ENCODE data around the gene SMIM28.
"Not testable (repeated sequence)": the region's sequence is repeated elsewhere in the genome, so short reads cannot be mapped to it uniquely, and the experiment has no call there.

SMIM28 gene

DNA sequence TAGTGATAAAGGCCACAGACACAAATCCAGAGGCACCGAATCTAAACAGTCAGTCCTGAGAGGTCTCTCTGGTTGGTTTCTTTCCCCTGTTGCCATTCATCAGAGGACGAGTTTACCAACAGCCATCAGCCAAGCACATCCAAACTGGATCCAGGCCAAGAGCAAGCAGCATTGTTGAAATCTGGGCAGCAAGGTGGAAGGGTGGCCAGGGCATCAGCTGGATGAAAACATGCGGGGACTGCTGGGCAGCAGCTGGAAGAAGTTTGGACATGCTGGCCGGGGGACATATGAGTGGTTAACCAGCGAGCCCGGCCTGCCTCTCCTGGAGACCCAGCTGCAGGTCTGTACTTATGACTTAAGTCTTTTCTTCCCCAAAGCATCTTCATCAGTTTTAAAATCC lies at the start of gene SMIM28:
Gene SMIM28 (plus strand): TSS at position 62 of the 400 bp plus-strand sequence. CDS start 168 bp downstream, at position 230.
- DNase-seq (ENCODE audit: low read depth, low spot score): no peak

DNA sequence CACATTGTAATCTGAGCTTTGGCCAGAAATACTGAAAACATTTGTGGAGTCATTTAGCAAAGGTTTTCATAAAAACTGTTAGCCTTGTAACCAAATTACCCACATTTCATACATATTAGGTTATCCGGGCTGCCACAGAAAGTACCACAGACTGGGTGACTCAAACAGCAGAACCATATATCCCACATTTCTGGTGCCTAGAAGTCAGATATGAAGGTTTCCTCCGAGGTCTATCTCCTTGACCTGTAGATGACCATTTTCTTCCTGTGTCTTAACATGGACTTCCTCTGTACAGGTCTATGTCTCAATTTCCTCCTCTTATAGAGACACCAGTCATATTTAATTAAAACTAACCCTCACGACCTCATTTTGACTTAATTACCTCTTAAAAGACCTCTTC lies 49.5 kb upstream of the SMIM28 start:
- DNase-seq (ENCODE audit: low read depth, low spot score): no peak

DNA sequence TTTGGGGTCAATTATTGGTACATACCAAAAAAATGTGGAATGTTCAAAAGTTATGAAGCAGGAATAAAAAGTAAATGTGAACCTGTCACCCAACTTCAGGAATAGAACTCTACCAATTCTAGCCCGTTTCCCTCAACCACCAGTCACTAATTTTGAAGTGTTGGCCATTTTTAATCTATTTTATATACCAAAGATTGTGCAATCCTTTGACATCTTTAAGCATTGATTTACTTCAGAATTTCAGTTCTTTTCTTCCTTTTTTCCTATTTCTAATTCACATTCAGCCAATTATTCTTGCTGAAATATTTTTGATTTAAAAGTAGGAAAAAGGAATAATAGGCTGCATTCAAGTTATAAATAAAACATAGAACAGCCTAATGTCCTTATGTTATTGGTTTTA lies 46.9 kb upstream of the SMIM28 start:
- DNase-seq (ENCODE audit: low read depth, low spot score): no peak

DNA sequence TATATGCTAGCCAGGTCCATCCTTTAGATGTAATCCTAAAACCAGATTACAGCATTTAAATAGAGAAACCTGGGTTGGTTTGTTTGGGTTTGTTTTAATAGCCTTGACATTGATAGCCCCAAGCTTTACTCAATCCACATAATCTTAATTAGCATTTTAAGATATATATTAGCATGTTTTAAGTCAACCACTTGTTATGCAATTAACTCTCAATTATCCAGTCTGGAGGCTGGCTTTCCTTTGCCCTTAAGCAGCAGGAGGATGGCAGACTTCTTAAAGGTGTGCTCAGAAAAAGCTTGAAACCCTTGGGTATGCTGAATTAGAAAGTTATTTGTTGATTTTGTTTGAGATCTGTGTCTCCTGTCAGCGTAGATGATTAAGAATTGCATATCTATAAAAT lies 46.3 kb upstream of the SMIM28 start:
- no peak for DNase-seq (ENCODE audit: low read depth, low spot score)

DNA sequence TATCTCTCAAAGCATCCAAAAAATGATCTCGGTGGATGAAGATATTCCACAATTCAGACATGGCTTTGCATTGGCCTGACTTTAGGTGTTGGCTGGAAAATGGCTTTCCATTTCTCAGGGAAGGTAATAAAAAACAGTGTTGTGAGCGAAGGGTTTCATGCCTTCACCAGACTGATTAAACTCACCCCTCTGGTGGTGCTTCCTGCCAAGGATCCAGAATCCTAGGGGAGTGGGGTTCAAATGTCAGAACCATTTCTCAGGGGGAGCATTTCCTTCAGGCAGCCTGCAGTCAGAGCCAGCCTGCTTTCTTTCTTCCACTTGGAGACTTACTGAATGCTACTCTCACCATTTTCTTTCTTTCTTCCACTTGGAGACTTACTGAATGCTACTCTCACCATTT lies 45.7 kb upstream of the SMIM28 start:
- DNase-seq (ENCODE audit: low read depth, low spot score): no peak

DNA sequence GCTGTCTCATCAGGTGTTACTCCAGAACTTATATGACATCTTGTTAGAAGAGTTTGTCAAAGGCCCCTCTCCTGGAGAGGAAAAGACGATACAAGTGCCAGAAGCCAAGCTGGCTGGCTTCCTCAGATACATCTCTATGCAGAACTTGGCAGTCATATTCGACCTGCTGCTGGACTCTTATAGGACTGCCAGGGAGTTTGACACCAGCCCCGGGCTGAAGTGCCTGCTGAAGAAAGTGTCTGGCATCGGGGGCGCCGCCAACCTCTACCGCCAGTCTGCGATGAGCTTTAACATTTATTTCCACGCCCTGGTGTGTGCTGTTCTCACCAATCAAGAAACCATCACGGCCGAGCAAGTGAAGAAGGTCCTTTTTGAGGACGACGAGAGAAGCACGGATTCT lies 43.7 kb upstream of the SMIM28 start:
- no peak for DNase-seq (ENCODE audit: low read depth, low spot score)

DNA sequence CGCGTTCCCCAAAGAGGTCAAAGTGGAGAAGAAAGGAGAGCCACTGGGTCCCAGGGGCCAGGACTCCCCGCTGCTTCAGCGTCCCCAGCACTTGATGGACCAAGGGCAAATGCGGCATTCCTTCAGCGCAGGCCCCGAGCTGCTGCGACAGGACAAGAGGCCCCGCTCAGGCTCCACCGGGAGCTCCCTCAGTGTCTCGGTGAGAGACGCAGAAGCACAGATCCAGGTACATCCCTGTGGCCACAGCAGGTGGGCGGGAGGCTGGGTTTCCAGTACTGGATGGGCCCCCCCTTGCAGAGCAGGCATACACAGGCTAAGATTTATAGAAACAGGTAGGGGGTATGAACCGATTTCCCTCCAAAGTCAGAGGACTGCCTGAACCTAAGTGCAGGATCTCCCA lies 42.7 kb upstream of the SMIM28 start:
- DNase-seq (ENCODE audit: low read depth, low spot score): no peak

DNA sequence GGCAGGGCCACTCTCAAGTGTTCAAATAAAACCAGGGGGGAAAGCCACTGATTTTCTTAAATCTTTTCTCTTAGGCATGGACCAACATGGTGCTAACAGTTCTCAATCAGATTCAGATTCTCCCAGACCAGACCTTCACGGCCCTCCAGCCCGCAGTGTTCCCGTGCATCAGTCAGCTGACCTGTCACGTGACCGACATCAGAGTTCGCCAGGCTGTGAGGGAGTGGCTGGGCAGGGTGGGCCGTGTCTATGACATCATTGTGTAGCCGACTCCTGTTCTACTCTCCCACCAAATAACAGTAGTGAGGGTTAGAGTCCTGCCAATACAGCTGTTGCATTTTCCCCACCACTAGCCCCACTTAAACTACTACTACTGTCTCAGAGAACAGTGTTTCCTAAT lies 41.5 kb upstream of the SMIM28 start:
- no peak for DNase-seq (ENCODE audit: low read depth, low spot score)

DNA sequence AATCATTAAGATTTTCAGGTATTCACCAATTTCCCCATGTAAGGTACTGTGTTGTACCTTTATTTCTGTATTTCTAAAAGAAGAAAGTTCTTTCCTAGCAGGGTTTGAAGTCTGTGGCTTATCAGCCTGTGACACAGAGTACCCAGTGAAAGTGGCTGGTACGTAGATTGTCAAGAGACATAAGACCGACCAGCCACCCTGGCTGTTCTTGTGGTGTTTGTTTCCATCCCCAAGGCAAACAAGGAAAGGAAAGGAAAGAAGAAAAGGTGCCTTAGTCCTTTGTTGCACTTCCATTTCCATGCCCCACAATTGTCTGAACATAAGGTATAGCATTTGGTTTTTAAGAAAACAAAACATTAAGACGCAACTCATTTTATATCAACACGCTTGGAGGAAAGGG lies 40.6 kb upstream of the SMIM28 start:
- DNase-seq (ENCODE audit: low read depth, low spot score): no peak

DNA sequence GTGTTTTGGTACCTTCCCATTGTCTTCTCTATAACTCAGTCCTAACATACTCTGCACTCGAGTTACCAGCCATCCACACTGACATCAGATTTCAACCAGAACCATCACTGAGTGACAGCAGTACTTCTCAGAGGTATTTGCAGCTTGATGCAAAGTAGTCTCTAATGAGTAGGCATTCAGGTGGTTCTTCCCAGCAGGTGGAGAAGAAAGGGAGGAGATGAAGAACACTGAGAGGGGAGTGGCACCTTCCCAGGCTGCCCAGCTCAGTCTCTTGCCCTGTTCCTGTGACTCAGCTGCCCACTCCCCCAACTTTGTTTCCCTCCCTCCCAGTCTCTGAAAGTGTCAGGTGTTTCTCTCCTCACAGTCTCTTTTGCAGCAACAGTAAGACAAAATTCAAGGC lies 38.7 kb upstream of the SMIM28 start:
- DNase-seq (ENCODE audit: low read depth, low spot score): no peak

DNA sequence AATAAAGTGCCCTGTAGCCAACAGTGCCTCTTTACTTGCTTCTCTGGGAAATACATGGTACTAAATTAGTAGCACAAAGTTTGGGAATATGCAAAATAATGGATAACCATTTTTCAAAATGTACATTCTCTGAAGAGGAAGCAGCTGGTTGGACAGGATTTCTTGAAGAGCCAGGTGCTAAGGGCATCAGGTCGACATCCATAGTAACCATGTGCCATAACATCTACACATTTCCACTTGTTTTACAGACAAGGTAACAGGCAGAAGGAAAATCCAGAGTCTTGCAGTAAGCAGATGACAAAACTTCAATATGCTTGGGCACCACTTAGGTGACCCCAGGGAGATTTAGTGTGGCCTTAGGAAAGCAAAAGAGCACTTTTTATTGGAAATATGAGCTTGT lies 36.5 kb upstream of the SMIM28 start:
- no peak for DNase-seq (ENCODE audit: low read depth, low spot score)

DNA sequence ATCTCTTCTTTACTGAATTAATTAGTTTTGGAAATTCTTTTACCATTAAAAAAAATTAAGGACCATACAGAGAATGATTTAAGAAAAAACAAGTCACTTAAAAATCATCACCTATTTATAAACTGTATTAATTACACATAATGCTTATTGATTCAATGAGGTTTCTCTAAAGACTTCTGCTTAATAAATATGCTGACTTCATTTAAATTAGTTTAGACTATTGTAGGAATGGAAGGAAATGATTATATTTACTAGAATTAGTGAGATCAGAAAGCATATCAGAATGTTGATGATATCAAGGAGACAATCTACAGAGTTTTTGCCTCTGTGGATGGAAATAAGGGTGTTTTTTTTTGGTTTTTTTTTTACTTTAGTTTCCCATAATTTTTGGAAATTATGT lies 34.6 kb upstream of the SMIM28 start:
- DNase-seq (ENCODE audit: low read depth, low spot score): no peak

DNA sequence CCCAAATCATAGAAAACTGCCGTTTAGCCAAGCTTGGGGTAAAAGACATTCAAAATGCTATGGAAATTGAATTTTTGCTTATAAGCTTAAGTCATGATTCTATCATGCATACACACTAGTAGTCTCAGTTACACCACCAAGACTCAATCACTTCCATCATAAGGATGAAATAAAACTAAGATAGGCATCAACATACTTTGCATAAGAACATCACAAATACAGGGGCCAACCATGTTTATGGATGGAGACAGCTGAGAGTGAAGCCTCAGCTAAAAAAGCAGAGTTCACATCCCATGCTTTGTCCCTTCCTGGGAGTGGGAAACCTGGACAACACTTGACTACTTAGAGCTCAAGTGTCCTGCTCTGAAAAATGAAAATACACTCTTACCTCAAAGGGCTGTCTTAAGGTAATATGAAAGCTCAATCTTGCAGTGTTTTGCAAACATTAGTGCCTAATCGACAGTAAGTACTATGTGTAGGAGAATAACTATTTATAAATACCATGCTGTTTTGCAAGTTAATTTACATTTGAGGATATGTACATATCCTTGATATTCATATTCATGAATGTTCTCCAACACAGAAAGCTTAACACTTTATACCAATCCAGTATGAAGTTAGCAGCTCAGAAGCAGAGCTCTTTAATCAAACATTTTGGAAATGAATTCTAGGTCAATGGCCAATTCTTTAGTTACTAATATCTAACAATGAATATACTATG lies 32.0 kb upstream of the SMIM28 start:
- DNase-seq (ENCODE audit: low read depth, low spot score): no peak

DNA sequence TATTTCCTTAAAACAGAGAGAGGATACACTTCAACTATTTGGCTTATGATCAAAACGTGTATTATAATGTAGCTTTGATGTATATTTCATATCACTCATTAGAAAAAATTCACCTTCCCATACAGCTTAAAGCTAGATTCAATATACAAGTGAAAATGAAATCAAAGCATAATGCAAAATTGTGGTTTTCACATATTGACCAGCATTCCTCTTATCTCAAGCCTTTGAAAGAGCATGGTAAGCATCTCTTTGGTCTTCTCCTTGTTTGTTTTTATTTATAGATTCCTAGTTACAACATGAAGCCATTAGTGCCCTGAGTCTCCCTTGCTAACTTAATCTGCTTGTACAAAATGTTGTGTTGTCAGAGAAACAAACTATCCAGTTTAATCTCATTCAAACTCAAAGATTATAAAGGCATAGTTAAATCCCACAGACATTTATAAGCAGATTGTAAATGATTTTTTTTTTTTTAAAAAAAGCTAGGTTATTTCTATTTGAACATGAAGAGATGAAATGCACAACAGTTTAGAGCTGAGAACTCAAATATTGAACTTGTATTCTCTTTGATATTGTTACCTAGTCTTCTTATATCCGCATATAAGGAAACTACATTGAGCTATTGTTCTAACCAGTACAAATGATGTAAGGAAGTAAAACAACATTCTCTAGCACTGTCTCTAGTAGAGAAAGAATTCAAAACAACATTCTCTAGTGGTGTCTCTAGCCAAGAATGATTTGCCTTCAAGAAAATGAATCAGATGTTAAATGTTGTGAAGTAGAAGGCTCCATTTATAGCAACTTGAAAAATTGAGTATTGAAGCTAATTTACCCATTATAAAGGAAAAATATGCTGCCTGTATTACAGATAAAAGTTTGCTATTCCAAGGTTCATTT lies 31.2 kb upstream of the SMIM28 start:
- no peak for DNase-seq (ENCODE audit: low read depth, low spot score)

DNA sequence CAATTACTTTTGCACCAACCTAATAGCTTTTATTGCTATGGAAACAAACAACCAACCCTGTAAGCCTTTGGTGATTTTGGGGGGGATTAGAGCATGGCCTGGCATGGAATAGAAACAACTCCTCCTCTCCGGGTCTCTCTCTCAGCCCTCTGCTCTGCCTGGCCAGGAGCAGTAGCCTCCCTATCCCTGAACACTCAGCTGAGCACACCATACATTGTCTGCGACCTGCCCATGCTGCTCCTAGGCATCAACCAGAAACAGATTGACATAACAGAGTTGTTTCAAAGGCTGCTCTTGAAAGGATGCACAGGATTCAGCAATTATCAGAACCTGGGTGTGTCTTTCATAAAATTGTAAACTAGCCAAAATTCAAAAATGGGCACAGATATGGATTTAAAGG lies 29.8 kb upstream of the SMIM28 start:
- no peak for DNase-seq (ENCODE audit: low read depth, low spot score)

DNA sequence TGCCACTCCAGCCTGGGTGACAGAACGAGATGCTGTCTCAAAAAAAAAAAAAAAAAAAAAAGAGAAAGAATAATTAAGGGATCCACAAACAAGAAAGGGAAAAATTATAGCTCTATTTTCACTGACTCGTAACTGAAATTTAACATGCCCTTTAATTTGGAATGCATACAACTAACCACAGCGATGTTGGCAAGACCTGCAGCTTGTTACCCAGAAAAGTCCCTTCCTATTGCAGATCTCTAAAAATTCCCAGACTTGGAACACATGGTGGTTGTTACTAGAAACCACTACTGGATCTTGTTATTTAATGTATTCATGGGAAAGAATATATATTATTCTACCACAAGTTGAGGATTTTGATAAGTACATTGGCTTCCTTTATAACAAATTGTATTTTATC lies 27.8 kb upstream of the SMIM28 start:
- no peak for DNase-seq (ENCODE audit: low read depth, low spot score)

DNA sequence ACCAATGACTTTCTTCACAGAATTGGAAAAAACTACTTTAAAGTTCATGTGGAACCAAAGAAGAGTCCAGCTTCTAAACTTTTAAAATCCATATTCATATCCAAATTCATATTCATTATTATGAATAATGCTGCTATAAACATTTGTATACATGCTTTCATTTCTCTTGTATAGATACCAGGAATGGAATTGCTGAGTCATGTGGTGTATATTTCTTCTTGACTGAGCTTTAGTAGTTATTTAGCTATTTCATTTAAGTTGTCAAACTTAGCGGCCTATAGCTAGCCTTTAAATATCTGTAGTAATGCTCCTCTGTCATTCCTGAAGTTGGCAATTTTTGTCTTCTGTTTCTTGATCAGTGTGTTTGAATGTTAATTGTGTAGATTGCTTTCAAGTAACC lies 19.8 kb upstream of the SMIM28 start:
- DNase-seq (ENCODE audit: low read depth, low spot score): no peak

DNA sequence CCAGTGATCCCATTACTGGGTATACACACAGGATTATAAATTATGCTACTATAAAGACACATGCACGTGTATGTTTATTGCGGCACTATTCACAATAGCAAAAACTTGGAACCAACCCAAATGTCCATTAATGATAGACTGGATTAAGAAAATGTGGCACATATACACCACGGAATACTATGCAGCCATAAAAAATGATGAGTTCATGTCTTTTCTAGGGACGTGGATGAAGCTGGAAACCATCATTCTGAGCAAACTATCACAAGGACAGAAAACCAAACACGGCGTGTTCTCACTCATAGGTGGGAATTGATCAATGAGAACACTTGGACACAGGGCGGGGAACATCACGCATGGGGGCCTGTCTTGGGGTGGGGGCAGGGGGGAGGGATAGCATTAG lies 9.0 kb upstream of the SMIM28 start:
- not testable (repeated sequence) for DNase-seq (ENCODE audit: low read depth, low spot score)

DNA sequence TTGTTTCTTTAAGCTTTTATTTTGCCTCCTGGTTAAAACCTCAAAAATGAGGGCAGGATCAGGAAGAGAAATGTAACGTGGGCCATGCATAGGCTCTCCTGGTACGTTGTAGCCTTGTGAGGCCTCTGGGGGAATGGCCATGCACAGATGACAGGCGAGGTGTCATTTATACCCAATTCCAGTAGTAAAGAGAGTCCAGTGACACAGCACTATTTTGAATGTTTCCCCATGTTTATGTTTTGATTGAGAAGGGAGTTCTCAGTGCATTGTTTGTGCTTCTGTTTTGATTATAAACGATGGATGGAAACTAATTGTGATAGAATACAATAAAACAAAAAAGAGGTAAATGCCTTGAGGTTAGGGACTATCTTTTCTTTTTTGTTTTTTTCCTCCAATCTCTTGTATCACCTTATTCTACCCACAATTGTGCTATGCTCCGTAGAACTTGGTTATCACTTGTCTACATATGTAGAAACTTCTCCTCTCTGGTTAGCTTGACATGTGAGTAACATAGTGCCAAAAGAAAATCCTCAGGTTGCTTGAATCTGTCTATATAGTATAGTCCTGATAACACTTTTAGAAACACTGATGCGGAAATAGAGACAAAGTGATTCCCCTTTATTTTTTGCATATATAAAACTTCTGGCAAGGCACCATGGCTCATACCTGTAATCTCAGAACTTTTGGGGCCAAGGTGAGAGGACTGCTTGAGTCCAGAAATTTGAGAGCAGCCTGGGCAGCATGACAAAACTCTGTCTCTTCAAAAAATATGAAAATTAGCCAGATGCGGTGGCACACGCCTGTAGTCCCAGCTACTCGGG lies 6.9 kb upstream of the SMIM28 start:
- no peak for DNase-seq (ENCODE audit: low read depth, low spot score)

DNA sequence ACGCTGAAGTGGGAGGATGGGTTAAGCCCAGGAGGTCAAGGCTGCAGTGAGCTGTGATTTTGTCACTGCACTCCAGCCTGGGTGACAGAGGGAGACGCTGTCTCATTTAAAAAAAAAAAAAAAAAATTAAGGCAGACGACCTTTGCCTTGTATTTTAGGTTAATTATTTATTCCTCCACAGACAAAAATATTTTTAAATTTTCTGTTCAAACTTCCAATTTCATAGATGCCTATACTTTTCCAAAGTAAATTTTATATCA lies 6.3 kb upstream of the SMIM28 start:
- DNase-seq (ENCODE audit: low read depth, low spot score): no peak

DNA sequence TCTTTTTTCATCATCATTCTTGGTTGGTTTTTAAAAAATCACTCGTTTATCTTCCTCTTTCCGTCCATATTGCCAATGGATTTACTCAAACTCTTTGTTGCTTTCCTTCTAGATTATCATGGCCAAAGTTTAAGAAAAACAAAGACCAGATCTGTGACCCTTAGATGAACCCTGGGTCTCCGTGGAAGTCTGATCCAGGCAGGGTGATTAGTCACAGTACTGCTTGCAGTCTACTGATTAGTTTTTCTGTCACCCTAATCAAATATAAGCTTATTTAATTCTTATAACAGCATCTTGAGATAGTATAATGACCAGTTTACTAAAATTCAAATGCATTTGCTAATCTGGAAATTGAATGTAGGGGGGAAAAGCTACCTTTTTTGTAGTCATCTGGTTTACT lies 6.0 kb upstream of the SMIM28 start:
- no peak for DNase-seq (ENCODE audit: low read depth, low spot score)

DNA sequence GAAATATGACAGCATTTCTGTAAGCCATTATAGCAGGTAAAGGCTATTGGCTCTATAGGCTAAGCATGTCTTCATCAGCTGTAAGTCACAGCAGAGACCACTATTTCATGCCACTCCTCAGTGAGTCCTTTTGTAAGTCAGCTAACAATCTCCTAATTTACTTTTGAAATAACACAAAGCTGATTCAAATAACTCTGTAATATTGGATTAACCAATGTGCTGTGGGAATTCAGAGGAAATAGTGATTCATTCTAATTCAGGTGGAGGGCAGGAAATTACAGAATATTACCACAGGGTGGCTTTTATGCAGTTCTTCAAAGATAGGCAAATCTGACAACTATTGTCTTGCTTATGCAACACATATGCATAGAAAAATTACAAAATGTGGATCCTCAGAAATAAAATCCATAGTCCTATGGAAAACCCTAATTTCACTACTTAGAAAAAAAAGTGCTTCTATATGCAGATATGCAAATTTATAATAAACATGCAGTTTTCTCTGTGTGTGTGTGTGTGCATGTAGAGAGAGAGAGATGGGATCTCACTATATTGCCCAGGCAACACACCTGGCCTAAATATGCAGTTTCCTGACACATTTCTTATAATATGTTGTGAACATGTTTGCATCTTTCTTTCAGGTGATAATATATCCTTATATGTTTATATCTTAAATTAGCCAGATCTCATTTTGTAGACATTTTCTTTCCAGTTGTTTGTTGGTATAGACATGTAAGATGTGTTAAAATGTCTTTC lies 4.8 kb upstream of the SMIM28 start:
- no peak for DNase-seq (ENCODE audit: low read depth, low spot score)

Data from brain pericyte (primary cell).